Choroid plexus epithelial cell (primary cell): ENCODE data around the gene CDK14.

Source experiments
- DNase-seq: peaks from one replicate; pipeline ENCODE4 v3.0.0-alpha.2; 2010; ENCODE audit warnings: low read depth
- H3K4me3 ChIP-seq: 2 replicates; pipeline ENCODE4 v1.5.1; 2011; ENCODE audit warnings: low read depth, mild to moderate bottlenecking, control low read depth, low read length, moderate library complexity
- CTCF ChIP-seq: conservative IDR thresholded peaks from 2 replicates; pipeline ENCODE4 v1.5.1; 2011; ENCODE audit warnings: low read depth, mild to moderate bottlenecking, control low read depth, inconsistent platforms, low read length, moderate library complexity

The CDK14 gene

DNA sequence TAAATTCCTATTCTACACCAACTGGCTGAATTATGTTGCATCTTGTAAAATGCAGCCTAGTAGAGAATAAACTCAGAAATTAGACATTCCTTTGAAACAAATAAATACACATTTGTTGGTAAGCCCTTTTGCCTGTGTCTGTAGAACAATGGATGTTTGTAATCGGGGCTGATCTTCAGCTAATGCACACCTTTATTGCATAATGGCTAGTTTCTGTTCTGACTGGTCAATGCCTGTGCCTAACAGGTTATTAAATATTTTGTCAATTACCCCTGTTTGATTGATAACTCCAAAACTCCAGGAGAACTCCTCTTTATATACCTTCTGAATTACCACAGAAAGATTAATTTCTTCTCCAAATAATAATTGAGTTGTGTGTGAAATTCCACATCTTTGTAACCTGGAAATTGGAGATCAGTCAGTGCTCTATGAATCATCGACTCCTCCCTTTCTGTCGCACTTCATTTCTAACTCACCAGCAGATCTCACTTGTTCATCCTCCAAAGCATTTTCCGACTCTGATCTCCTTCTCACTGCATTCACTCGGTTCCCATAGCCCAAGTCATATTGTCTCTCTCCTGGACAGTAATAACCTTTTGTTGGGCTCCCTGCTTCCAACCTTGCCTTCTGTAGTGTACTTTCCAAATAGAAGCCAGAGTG lies 472.1 kb downstream of the CDK14 start:
- no peak overlapping the region for H3K4me3 ChIP-seq
- no peak for DNase-seq
- TF ChIP-seq CTCF = no peak

DNA sequence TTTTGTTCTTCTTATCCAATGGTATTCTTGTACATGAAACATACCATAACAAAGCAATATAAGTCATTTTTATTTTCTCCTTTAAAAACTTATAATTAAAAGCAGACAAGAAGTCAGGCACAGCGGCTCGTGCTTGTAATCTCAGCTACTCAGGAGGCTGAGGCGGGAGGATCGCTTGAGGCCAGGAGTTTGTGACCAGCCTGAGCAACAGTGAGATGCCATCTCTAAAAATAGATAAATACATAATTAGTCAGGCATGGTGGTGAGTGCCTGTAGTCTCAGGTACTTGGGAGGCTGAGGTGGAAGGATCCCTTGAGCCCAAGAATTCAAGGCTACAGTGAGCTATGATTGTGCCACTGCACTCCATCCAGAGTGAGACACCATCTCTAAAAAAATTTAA lies 473.0 kb downstream of the CDK14 start:
- no peak for TF ChIP-seq CTCF
- DNase-seq = no peak

DNA sequence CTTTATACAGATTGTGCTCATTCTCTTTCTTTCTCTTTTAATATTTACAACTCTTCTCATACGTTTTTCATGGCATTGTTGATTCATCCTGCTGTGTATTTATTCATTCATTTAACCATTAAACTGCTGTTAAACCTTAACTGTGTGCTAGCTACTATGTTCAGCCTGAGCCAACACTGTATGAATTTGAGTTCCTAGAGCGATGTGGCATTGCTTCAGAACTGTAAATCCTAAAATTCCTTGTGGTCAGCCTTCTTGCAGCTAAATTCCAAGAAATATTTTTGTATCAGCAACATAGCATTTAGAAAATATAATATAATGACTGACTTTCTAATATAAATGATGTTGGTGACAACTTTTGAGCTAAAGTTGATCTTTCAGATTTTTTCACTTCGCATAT lies 483.4 kb downstream of the CDK14 start:
- H3K4me3 ChIP-seq = no peak overlapping the region
- no peak for TF ChIP-seq CTCF
- peak; percentile 67 for DNase-seq

More for the DNA sequence above, 473.0 kb downstream of the CDK14 start:
- H3K4me3 ChIP-seq = no peak overlapping the region

DNA sequence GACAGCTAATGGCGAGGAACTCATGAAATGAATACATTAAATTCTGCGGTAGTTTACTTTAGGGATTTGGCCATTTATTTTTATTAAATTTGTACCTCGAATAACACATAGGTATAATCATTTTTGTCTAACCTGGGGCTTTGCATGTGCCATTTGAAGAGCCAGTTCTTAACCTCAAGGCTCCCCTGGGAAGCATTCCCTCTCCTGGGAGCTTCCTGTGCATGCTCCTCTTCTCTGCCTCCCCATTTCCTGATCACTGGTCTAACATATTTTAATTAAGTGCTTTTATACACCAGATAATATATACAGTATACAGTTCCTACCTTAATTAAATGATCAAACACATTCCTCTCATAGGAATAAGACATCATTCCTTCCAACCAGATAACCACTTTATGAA lies 484.2 kb downstream of the CDK14 start:
- H3K4me3 ChIP-seq = no peak overlapping the region
- DNase-seq = no peak
- TF ChIP-seq CTCF = no peak

DNA sequence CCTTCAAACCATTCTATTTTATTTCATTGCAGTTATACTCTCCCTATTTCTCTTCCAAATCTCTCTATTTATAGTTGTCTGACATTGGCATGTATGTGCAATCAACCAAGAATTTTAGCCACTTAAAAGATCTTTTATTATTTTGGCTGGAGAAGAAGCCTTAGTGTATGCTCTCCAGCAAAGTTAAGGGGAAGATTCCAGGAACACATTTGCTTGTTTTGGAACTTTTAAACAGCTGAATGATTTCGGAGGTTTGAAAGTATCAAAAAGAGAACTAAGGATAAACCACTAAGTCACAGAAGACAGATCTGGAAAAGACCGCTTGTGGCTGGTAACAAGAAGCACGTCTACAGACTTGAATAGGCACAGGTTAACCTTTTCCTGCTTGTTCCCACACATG lies 485.9 kb downstream of the CDK14 start:
- H3K4me3 ChIP-seq = no peak overlapping the region
- no peak for TF ChIP-seq CTCF
- peak; percentile 62 for DNase-seq

- TF ChIP-seq CTCF = peak; percentile 68
- H3K4me3 ChIP-seq = no peak overlapping the region
- peak; percentile 73 for DNase-seq
These were observed 486.9 kb downstream of the CDK14 start for GRCh38 chr7:91082852-91083495.
